Measurements from ENCODE around the gene NOC2L.

Gene NOC2L

DNA sequence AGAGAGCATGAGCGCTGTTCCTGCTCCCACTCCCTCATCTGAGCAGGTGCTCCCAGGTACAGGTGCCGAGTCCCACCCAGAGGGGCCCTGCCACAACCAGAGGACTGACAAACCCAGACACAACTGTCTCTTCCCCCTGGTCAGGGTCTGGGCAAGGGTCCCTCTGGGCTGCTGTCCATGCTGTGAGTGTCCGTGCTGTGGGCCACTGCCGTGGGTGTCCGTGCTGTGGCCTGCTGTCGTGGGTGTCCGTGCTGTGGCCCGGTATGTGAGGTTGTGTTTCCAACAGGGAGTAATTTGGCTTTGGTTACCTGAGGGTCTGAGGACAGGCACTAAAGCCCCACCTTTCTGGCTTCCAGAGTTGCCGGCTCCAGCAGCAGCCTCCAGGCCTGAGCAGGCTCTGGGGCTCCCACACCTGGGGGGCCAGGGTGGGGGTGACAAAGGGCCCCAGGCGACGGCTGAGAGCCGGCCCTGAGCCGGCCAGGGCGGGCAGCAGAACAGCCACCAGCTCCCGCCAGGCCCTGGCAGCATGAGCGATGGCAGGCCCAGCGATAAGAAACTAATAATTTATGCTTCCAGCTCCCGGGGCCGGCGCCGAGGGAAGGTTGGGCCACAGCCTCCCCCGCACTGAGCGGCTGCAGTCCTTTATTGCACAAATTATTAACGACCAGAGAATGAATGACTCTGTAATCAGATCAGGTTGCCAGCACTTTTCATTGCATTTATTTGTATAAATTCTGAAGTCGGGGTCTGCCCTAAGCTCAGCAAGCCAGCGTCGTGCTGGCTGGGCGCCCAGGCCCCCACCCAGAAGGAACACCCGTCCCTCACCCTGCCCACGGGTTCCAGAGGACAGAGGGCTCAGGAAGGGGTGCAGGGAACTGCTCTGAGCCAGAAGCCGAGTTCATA, 42.6 kb downstream of the NOC2L start:
- DNase-seq (ENCODE audit: low spot score): no peak

DNA sequence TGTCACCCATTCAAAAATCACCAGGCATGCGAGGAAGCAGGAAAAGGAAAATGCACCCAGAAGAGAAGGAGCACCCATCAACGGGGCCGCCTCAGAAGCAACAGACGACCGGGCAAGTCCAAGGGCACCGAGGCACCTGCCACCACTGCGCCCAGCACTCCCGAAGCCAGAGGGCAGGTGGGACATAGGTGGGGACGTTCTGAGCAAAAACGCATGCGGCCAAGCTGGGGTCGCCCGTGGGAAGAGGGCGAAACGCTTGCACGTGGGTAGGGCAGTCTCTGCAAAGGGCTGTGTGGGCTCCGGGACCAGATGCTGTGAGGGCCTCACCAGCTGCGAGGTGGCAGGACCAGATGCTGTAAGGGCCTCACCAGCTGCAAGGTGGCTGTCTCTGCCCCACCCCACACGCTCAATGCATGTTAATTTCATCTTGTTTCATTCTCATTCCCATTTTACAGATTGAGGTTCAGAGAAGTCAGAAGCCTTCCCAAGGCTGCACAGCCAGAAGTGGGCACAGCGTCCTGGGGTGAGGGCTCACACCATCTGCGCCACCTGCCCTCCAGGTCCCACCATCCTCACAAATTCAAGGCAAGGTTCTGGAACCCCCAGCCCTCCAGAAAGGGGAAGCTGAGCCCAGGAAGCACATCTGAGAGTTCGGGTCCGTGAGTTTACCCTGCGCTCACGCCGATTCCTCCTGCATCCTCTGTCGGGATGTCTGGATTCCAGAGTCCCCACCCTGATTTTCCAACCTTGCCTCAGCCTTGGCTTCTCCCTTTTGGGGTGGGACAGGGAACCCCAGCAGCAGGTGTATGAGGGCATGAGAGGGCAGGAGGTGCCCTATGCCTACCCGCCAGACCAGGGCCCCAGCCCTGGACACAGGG, 43.5 kb downstream of the NOC2L start:
- no peak for DNase-seq (ENCODE audit: low spot score)

DNA sequence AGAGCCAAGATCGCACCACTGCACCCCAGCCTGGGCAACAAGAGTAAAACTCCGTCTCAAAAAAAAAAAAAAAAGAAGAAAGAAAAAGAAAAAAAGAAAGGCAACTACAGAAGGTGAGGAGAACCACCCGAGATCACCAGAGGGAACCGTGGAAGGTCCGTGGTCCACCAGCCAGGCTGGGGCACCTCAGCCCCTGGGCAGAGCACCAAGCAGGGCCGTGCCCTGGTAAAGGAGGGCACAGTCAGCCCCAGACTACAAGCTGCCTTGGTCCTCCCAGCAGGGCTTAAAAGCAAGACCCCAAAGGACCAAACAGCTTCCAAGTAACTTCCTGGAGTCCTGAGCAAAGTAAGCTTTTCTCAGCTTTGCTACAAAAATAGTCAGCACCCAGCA, 44.2 kb downstream of the NOC2L start:
- DNase-seq (ENCODE audit: low spot score): no peak

DNA sequence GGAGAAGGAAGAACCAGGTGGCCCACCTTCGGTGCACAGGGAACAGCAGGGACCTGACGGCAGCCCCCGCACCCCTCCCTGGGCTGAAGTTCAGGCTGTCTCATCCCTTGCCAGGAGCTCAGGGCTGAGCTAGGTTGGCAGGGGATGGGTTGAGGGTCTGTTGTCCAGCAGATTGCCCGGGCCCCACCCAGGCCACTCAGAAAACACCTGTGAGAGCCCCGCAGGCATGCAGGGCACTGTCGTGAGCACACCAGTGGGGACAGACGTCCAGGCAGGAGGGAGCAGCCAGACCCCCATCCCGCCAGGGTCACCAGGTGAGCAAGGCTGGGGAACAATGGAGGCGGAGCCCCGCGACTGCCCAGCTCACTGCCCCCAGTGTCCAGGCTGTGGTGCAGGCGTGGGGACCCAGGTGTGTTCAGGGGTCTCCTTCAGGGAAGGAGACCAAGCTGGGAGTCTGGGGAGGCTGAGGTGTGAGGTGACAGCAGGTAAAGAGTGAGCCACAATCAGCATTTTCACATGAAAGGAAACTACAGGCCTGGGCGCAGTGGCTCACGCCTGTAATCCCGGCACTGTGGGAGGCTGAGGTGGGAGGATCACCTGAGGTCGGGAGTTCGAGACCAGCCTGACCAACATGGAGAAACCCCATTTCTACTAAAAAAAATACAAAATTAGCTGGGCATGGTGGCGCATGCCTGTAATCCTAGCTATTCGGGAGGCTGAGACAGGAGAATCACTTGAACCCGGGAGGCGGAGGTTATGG, 44.7 kb downstream of the NOC2L start:
- no peak for DNase-seq (ENCODE audit: low spot score)

DNA sequence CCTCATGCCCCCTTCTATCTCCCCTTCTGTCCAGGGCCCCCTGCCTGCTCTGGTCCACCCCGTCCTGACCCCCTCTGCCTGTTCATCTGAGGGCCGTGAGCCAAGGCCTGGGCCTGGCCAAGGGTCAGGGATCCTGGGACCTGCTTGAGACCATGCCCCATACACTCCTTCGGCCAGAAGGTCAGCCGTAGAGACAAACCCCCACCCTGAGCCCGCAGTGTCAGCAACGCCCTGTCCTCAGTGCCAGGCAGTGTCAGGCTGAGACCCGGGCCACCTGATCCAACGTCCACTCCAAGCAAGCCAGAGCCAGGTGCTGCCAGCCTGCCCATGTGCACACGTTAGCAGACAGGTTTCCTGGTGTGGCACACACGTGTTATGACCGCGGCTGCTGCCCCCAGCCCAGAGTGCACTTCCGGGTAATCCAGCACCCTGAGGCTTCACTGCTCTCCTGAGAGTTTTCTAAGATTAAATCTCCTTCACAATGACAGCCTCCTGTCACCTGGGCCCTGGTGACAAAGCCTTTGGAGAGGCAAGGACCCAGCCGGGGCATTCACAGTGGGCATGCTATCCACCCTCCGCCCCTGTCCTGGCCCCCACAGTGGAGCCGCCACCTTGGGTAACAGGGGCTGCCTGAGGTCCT, 45.4 kb downstream of the NOC2L start:
- DNase-seq (ENCODE audit: low spot score): no peak

DNA sequence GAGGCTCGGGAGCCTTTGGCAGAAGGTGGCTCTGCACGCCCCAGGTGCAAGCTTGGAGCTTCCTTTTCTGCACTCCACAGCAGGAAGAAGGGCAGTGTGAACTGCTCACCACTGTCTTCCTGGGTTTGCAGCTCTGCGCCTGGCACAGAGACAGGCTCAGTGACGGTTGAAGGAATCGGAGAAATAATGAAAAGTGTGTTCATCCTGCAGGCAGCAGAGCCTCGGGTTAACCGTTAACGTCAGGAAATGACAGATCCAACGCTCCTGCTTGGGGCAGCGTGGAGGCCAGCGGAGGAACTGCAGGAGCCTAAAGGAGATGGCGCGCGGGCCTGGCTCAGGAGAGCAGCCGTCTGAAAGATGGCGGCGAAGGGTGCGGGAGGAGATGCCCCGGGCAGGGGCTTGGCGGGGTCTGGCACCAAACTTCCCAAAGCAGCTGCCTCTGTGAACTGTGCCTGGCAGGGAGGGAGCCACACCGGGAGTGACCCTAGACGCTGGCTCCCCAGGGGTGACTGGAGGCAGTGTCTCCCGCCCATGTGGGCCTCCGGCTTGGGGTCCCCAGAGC, 46.2 kb downstream of the NOC2L start:
- DNase-seq (ENCODE audit: low spot score): no peak

DNA sequence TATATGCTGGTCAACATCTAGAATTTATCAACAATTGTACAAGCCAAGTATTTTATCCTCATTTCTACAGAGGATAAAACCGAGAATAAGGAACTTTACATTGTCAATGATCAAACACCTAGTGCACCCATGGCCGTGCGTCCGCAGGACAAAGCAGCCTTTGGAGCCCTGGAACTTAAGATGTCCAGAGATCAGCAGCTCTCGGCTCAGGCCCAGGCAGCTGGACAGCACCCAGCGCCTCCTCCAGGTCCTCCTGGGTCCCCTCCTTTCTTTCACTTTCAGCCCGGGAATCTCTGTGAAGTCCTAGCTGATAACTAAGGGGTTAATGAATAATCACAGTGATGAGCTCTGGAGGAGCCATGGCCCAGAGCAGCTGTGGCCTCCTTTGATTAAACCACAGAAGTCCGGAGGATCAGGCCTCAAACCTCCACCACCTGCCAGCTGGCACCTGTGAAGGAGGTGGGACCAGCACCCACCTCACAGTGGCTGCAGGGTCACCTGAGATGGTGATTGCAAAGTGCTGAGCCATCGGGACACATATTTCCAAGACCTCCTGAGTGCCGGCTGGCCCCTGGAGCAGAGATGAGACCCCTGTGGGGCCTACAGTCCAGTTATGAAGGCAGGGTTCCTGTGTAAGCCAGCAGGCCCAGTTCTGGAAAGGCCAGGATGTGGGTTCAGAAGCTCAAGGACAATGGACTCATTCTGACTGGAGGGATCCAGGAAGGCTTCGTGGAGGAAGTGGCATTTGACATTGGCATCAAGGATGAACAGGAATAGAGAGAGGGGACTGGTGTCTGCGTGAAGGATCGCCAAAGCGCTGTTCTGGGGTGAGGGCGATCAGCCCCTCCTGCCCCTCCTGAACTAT, 46.9 kb downstream of the NOC2L start:
- DNase-seq (ENCODE audit: low spot score): no peak

DNA sequence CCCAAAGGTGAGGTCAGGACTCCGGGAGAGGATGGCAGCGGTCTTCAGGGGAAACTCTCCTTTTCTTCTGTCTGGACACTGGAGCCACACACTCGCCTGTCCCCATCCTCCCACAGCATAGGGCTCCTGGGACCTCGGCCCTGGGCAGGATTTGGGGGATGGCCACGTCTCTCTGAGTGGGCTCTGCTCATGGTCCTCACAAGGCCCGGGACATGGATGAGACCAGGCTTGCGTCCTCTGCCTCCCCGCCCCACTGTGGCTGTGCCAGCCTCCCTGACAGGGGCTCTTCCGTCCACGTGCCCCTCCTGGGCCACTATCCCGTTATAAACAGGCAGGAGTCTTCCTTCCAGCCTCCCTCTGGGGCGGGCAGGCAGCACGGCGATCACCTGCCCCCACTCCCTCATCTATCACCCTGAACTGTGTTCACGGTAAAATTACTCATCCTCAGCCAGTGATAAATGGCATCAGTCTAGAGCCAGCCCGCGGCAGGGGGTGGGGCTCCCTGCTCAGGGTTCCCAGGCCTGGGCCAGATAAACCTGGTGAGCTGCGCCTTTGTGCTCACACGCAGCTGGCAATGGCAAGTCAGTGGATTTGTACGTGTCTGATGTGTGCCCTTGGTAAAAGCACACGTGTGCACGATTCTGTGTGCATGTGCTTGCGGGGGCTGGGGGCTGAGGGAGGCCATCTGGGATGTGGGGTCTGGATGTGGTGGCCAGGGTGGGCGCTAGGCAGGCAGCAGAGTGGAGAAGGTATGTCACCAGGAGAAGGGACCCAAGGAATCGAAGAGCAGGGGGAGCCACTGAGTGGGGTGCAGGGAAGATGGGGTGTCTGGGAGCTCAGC, 48.0 kb downstream of the NOC2L start:
- no peak for DNase-seq (ENCODE audit: low spot score)

DNA sequence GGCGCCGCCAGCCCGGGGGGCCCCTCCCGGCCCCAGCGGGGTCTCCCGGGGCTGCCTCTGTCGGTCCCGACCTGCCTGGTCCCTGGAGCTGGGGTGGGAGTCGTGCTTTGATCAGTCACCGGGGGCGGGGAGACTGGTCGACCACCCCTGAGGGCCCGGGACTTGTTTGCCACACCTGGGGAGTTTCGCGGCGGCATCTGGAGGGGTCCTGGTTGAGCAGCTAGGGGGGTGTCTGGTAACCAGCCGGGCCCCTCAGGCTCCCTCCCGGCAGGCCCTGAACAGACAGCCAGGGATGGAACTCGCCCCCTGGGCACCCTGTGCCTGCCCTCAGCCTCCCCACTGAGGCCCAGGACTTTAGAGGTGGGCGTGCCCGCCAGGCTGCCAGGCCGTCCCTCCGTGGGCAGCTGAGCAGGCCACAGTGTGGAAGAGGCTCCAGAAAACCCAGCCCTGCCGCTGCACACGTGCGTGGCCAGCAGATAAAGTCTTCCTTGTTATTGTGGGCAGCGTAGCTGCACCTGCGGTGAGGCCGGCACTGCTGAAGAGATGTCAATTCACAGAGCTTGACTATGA, 48.7 kb downstream of the NOC2L start:
- no peak for DNase-seq (ENCODE audit: low spot score)

DNA sequence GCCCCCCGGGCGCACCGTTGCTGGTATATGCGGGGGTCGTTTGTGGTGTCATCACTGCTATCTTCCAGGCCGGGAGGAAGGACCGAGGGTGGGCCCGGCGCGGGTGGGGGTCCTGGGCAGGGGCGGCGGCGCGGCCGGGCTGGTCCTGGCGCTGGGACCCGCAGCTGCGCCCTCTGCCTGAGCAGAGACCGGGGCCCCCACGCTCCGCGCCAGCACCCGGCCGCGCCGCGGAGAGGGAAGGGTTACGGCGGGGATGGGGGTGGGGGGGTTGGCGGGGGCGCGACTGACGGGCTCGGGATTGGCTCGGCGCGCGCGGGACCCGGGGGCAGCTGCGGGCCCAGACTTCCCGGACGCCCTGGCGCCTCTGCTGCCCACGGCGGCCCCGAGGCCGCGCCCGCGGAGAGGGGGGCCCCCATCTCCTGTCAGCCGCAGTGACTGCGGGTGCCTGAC, 49.2 kb downstream of the NOC2L start:
- no peak for DNase-seq (ENCODE audit: low spot score)

DNA sequence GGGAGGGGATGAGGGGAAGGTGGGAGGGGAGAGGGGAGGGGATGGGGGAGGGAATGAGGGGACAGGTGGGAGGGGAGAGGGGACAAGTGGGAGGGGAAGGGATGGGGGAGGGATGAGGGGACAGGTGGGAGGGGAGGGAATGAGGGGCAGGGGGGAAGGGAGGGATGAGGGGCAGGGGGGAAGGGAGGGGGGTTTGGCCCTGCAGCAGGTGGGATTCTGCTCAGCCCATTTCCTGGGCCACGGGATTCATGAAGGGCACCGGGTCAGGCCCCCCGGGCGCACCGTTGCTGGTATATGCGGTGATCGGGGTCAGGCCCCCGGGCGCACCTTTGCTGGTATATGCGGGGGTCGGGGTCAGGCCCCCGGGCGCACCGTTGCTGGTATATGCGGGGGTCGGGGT, 50.4 kb downstream of the NOC2L start:
- no peak for DNase-seq (ENCODE audit: low spot score)

DNA sequence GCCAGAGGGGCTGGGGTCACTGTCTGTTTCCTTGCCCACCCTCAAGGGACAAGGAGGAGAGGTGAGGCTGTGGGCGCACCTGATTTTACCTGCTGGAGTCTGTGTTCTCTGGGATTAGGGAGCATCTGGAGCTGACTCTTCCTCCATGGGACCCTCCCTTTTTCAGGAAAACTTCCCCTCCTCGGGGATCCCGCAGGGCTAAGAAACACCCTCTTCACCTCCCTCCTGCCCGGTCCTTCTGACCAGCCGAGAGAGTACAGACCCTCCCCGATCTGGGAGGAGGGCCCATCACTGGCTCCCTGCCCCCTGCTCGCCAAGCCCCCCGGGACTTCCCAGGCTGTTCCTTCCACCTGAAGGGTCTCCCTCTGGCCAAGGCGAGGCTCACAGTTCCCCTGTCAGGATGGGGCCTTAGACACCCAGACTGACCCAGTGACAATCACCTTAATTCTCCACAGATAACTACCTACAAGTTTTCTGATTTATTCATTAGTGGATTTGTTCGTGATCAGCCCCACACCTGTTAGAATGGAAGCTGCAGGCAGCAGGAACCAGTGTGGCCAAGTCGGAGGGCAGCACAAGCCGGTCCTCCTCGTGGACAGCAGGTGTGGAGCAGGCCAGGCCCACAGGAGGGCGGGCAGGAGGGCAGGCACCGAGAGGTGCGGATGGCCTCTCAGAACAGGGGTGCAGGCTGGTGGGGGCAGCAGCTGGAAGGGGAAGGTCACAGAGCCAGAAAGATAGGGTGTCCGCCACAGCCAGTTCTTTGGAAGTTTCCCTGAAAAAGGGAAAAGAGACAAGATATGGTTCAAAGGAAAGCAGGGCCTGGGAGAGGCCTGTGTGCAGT, 51.2 kb downstream of the NOC2L start:
- no peak for DNase-seq (ENCODE audit: low spot score)

DNA sequence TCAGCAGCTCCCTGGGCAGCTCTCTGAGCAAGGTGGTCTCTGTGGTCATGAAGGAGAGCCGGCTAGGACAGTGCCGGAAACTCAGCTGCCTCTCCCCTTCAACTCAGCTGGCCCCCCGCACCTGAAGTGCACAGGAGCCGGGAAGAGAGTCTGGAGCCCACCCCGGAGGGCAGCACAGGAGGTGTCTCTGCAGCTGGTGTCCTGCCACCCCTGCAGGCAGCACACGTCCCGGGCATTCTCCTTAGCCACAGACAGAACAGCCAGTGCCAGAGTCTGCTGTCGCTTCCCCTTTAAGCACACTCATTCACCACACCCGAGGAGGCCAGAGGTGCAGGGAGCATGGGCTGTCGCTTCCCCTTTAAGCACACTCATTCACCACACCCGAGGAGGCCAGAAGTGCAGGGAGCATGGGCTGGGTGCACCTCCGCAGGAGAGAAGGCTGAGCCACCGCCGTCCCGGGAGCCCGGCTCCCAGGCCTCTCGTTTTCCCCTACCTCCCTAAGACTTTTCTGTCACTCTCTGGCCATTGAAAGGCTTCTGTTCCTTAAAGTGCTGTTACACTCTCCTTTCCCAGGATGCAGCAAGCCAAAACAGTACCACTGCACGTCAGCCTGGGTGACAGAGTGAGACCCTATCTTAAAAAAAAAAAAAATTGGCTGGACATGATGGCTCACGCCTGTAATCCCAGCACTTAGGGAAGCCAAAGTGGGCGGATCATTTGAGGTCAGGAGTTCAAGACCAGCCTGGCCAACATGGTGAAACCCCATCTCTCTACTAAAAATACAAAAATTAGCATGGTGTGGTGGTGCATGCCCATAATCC, 52.2 kb downstream of the NOC2L start:
- DNase-seq (ENCODE audit: low spot score): no peak

DNA sequence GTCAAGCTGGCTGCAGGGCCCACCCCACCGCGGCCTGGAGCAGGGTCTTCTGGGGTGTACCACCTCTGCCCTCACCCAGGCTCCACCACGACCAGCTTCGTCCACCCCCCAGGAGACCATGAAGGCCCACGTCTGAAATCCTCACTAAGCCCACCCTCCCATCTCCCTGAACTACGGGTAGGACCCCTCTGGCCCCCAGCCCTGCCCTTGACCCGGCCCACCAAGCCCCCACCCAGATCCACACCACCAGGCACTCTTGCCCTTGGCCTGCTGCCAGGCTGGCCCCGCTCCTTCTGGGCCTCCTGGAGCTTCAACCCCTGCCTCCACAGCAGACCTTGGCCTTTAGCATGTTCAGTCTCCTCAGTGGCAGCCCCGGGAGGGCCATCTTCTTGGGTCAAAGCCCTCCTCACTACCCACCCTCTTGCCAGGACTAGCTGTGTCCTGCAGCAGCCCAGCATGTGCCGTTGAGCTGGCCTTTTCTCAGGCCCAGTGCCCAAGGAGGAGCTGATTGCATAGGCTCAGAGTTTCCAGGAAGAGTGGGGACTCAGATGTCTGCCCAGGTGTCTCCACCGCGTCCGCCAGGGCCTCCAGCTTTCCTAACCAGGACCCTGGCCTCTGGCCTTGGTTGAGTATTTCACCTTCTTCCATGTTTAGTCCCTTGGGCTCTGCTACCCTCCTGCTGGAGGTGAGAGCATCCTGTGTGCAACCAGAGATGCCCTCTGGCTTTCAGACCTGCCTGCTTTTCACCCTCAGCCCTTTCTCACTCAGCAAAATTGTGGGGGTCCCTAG, 53.1 kb downstream of the NOC2L start:
- DNase-seq (ENCODE audit: low spot score): no peak

DNA sequence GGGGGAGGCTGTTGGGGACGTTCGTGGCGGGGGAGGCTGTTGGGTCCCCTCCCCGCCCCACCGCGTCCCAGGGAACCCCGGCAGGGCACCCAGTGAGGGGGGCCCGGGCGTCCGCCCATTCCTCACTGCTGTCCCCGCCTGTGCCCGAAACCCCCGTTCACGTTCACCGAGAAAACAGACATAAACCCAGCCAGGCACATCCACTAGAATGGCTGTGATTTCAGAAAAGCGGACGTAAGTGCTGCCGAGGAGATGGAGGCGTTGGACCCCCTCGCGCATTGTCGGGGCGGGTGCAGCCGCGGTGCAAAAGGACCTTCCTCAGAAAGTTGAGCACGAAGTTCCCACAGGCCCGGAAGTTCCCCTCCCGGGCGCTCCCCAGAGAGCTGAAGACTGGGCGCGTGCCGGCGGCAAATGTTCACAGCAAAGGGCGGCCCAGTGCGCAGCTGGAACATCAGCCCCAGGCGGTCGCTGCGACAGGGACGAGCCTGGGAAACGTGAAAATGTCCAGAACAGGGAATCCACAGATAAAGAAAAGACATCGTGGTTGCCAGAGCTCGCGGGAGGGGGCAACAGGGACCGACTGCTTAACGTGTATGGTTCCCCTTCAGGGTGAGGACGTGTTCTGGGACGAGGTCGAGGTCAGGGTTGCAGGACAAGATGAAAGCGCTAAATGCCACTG, 53.8 kb downstream of the NOC2L start:
- DNase-seq (ENCODE audit: low spot score): no peak
